Measurements from ENCODE around the gene RBBP8. TPM values are rescaled to one million over a fixed set of nuclear protein-coding genes. Genes with fewer than 3 reads are reported as not detected.

Gene RBBP8
- total RNA-seq, 3 donors from 2014 or later (not counting 1 experiment from before 2014, with no cell fraction given), result 11.6 to 18.7 (median 12.1) TPM

- Histone ChIP-seq H3K9me3 (ENCODE audit: control insufficient read depth, insufficient read depth, low read length) (no peaks in the 10 kb centered on the region), H3K4me3 (ENCODE audit: low read length) (no peak overlapping the region), H3K4me1 (ENCODE audit: control insufficient read depth, insufficient read depth, low read length) (no peaks in the 10 kb centered on the region), H3K27ac (ENCODE audit: low read length) (no peak overlapping the region), H3K27me3 (ENCODE audit: control insufficient read depth, insufficient read depth, low read length) (no peaks in the 10 kb centered on the region), H3K36me3 (ENCODE audit: control insufficient read depth, insufficient read depth, low read length) (no peaks in the 10 kb centered on the region)
- no peak overlapping the region for H3K4me3 Mint-ChIP-seq
- no peaks in the 10 kb centered on the region for H3K36me3 Mint-ChIP-seq
- no peak overlapping the region for H3K27ac Mint-ChIP-seq
- ATAC-seq (no peak), DNase-seq (no peak)
- no peak for TF ChIP-seq CTCF (IDR thresholded peaks at IDR 0.05)
- H3K4me1 Mint-ChIP-seq, result peaks cover 0 to 10% of the 10 kb centered on the region in 2 donors
- no peaks in the 10 kb centered on the region for H3K9me3 Mint-ChIP-seq
- intact Hi-C loops (cut with micrococcal nuclease), result no loop called here
- no peaks in the 10 kb centered on the region for H3K27me3 Mint-ChIP-seq (ENCODE audit: low read depth in 2 of 2)
These were observed 28.9 kb downstream of the RBBP8 start for GRCh38 chr18:22962004-22962403.

GRCh38 chr18:22964116-22964515 is 31.0 kb downstream of the RBBP8 start:
- no peak overlapping the region for H3K4me3 Mint-ChIP-seq
- H3K4me1 ChIP-seq (ENCODE audit: control insufficient read depth, insufficient read depth, low read length), result no peaks in the 10 kb centered on the region
- H3K36me3 ChIP-seq (ENCODE audit: control insufficient read depth, insufficient read depth, low read length), result no peaks in the 10 kb centered on the region
- H3K36me3 Mint-ChIP-seq, result no peaks in the 10 kb centered on the region
- no peaks in the 10 kb centered on the region for H3K4me1 Mint-ChIP-seq
- intact Hi-C loops (cut with micrococcal nuclease), result no loop called here
- no peak overlapping the region for H3K27ac ChIP-seq (ENCODE audit: low read length)
- H3K4me3 ChIP-seq (ENCODE audit: low read length), result no peak overlapping the region
- H3K27me3 Mint-ChIP-seq (ENCODE audit: low read depth in 2 of 2), result no peaks in the 10 kb centered on the region
- H3K9me3 ChIP-seq (ENCODE audit: control insufficient read depth, insufficient read depth, low read length), result no peaks in the 10 kb centered on the region
- no peak for ATAC-seq
- H3K27ac Mint-ChIP-seq, result no peak overlapping the region
- H3K9me3 Mint-ChIP-seq, result no peaks in the 10 kb centered on the region
- no peak for DNase-seq
- WGBS (ENCODE audit: insufficient coverage), result 100% methylated on average over 1 of the region's 3 CpGs
- no peak for TF ChIP-seq CTCF (IDR thresholded peaks at IDR 0.05)
- H3K27me3 ChIP-seq (ENCODE audit: control insufficient read depth, insufficient read depth, low read length), result no peaks in the 10 kb centered on the region

- Mint-ChIP-seq H3K9me3 (no peaks in the 10 kb centered on the region), H3K27ac (no peak overlapping the region), H3K4me1 (no peaks in the 10 kb centered on the region), H3K4me3 (no peak overlapping the region), H3K27me3 (ENCODE audit: low read depth in 2 of 2) (no peaks in the 10 kb centered on the region), H3K36me3 (no peaks in the 10 kb centered on the region)
- H3K9me3 ChIP-seq (ENCODE audit: control insufficient read depth, insufficient read depth, low read length), result no peaks in the 10 kb centered on the region
- H3K27me3 ChIP-seq (ENCODE audit: control insufficient read depth, insufficient read depth, low read length), result no peaks in the 10 kb centered on the region
- ATAC-seq (no peak), DNase-seq (no peak)
- H3K4me3 ChIP-seq (ENCODE audit: low read length), result no peak overlapping the region
- no peaks in the 10 kb centered on the region for H3K4me1 ChIP-seq (ENCODE audit: control insufficient read depth, insufficient read depth, low read length)
- no peaks in the 10 kb centered on the region for H3K36me3 ChIP-seq (ENCODE audit: control insufficient read depth, insufficient read depth, low read length)
- no peak for TF ChIP-seq CTCF (IDR thresholded peaks at IDR 0.05)
- no peak overlapping the region for H3K27ac ChIP-seq (ENCODE audit: low read length)
- intact Hi-C loops (cut with micrococcal nuclease), result no loop called here
These were observed 31.6 kb downstream of the RBBP8 start for GRCh38 chr18:22964722-22965121.

GRCh38 chr18:22971038-22971437 is 37.9 kb downstream of the RBBP8 start:
- Mint-ChIP-seq H3K27me3 (ENCODE audit: low read depth in 2 of 2) (no peaks in the 10 kb centered on the region), H3K27ac (no peak overlapping the region), H3K36me3 (no peaks in the 10 kb centered on the region), H3K4me3 (no peak overlapping the region), H3K4me1 (no peaks in the 10 kb centered on the region), H3K9me3 (no peaks in the 10 kb centered on the region)
- Histone ChIP-seq H3K4me3 (ENCODE audit: low read length) (no peak overlapping the region), H3K27ac (ENCODE audit: low read length) (no peak overlapping the region), H3K4me1 (ENCODE audit: control insufficient read depth, insufficient read depth, low read length) (no peaks in the 10 kb centered on the region), H3K27me3 (ENCODE audit: control insufficient read depth, insufficient read depth, low read length) (no peaks in the 10 kb centered on the region), H3K36me3 (ENCODE audit: control insufficient read depth, insufficient read depth, low read length) (no peaks in the 10 kb centered on the region), H3K9me3 (ENCODE audit: control insufficient read depth, insufficient read depth, low read length) (no peaks in the 10 kb centered on the region)
- 100% methylated on average over 1 of the region's 3 CpGs for WGBS (ENCODE audit: insufficient coverage)
- intact Hi-C loops (cut with micrococcal nuclease), result no loop called here
- DNase-seq, result no peak
- ATAC-seq, result no peak
- TF ChIP-seq CTCF (IDR thresholded peaks at IDR 0.05), result no peak
